ENCODE data around the gene NRIP3. TPM values are rescaled to one million over a fixed set of nuclear protein-coding genes. Genes with fewer than 3 reads are reported as not detected.

Gene NRIP3
- polyA plus RNA-seq, 1 donor, result 0.87 TPM

DNA sequence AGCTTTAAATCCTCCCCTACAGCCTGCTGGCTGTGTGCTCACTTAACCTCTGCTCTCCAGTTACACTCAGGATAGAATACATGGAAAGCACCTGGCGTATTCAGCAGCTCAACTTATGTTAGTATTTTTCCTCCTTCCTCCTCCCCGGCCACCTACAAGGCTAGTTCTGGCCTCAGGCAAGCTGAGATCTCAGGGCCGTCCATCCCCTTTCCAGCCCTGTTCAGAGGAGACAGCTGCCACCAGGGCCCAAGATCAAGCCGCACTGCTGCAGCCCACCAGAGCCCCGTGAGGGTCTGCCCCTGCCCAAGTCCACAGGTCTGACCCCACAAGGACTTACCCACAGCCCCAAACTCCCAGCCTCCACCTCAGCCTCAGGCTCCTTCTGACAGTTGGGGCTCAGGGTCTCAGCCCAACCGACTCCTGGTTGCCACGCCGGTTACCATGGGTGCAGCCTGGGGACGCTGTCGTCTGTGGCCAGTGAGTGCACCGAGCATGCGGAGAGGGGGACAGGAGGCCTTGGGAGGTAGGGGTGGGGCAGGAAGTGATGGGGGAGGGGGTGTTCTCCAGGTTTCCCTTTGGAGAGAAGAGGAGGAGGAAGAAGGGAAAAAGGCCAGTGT is 71.1 kb downstream of the NRIP3 start, which contains the start of gene C11orf16:
TSS of gene C11orf16 (minus strand) at position 384 of the 617 bp plus-strand sequence. CDS start 639 bp downstream, outside the sequence.
- no peak for DNase-seq (ENCODE audit: low read depth)

Other genes starting within 250 kb of the NRIP3 start
- gene AKIP1, start 92.8 kb downstream of the NRIP3 start, polyA plus RNA-seq (ENCODE audit: insufficient read length), result 23.5 TPM
- not detected for gene C11orf16, start 71.1 kb downstream of the NRIP3 start, polyA plus RNA-seq (ENCODE audit: insufficient read length)
- not detected for gene ASCL3, start 61.0 kb downstream of the NRIP3 start, polyA plus RNA-seq (ENCODE audit: insufficient read length)
- gene TMEM9B, start 39.6 kb downstream of the NRIP3 start, polyA plus RNA-seq (ENCODE audit: insufficient read length), result 35.0 TPM
- gene SCUBE2, start 87.6 kb upstream of the NRIP3 start, polyA plus RNA-seq (ENCODE audit: insufficient read length), result 31.3 TPM